H9 (cell line): ENCODE data around the gene UBE3C. TPM values are rescaled to one million over a fixed set of nuclear protein-coding genes. Genes with fewer than 3 reads are reported as not detected.

Experiments
- DNase-seq: peaks from one replicate; pipeline ENCODE4 v3.0.0-alpha.2; 2017
- H2AFZ ChIP-seq: one replicate; pipeline ENCODE4 v1.6.1; 2013; ENCODE audit warnings: mild to moderate bottlenecking, low read length, control low read depth, moderate library complexity
- H2AK5ac ChIP-seq: 2 replicates; pipeline ENCODE4 v1.6.1; 2013; ENCODE audit warnings: low read length, control low read depth, mixed read lengths; ENCODE audit not compliant: insufficient read length
- H2BK120ac ChIP-seq: one replicate; pipeline ENCODE4 v1.6.1; 2013; ENCODE audit warnings: low read depth, mild to moderate bottlenecking, low read length, control low read depth, inconsistent platforms; ENCODE audit not compliant: poor library complexity, severe bottlenecking
- H2BK12ac ChIP-seq: 2 replicates; pipeline ENCODE4 v1.6.1; 2013; ENCODE audit warnings: low read length, control low read depth, mixed read lengths, low read depth; ENCODE audit not compliant: insufficient read length
- H2BK15ac ChIP-seq: 2 replicates; pipeline ENCODE4 v1.6.1; 2013; ENCODE audit warnings: low read depth, low read length, control low read depth
- H2BK20ac ChIP-seq: one replicate; pipeline ENCODE4 v1.6.1; 2013; ENCODE audit warnings: low read depth, mild to moderate bottlenecking, low read length, control low read depth, inconsistent platforms; ENCODE audit not compliant: poor library complexity, severe bottlenecking
- H2BK5ac ChIP-seq: 2 replicates; pipeline ENCODE4 v1.6.1; 2013; ENCODE audit warnings: low read length, control low read depth, mixed read lengths; ENCODE audit not compliant: insufficient read length
- H3K14ac ChIP-seq: 2 replicates; pipeline ENCODE4 v1.6.1; 2013; ENCODE audit warnings: low read length, control low read depth; ENCODE audit not compliant: insufficient read depth
- H3K18ac ChIP-seq: 2 replicates; pipeline ENCODE4 v1.6.1; 2013; ENCODE audit warnings: low read depth, mild to moderate bottlenecking, mixed read lengths, low read length, control low read depth; ENCODE audit not compliant: insufficient read length
- H3K23ac ChIP-seq: 2 replicates; pipeline ENCODE4 v1.6.1; 2013; ENCODE audit warnings: low read length, control low read depth, mixed read lengths, low read depth; ENCODE audit not compliant: insufficient read length
- H3K23me2 ChIP-seq: 2 replicates; pipeline ENCODE4 v1.6.1; 2013; ENCODE audit warnings: low read depth, mild to moderate bottlenecking, mixed read lengths, low read length, control low read depth; ENCODE audit not compliant: insufficient read length, poor library complexity, severe bottlenecking
- H3K27ac ChIP-seq: 2 replicates; pipeline ENCODE4 v1.5.1; 2013; ENCODE audit warnings: low read length, control low read depth, mixed read lengths, low read depth; ENCODE audit not compliant: insufficient read length
- H3K27me3 ChIP-seq: 2 replicates; pipeline ENCODE4 v1.6.1; 2013; ENCODE audit warnings: low read length, control low read depth, inconsistent platforms; ENCODE audit not compliant: insufficient read depth
- H3K4ac ChIP-seq: 2 replicates; pipeline ENCODE4 v1.6.1; 2013; ENCODE audit warnings: low read depth, mild to moderate bottlenecking, control low read depth, inconsistent platforms, low read length, moderate library complexity
- H3K4me1 ChIP-seq: 2 replicates; pipeline ENCODE4 v1.6.1; 2013; ENCODE audit warnings: low read length, control low read depth, inconsistent platforms; ENCODE audit not compliant: insufficient read depth
- H3K4me2 ChIP-seq: 2 replicates; pipeline ENCODE4 v1.6.1; 2013; ENCODE audit warnings: low read length, control low read depth, mixed read lengths; ENCODE audit not compliant: insufficient read length, insufficient read depth
- H3K56ac ChIP-seq: 2 replicates; pipeline ENCODE4 v1.6.1; 2013; ENCODE audit warnings: low read depth, mild to moderate bottlenecking, mixed read lengths, low read length, control low read depth; ENCODE audit not compliant: insufficient read length
- H3K79me1 ChIP-seq: 2 replicates; pipeline ENCODE4 v1.6.1; 2013; ENCODE audit warnings: low read depth, mild to moderate bottlenecking, moderate library complexity, low read length, control low read depth, inconsistent platforms; ENCODE audit not compliant: insufficient read depth, poor library complexity, severe bottlenecking
- H3K79me2 ChIP-seq: 2 replicates; pipeline ENCODE4 v1.6.1; 2013; ENCODE audit warnings: low read length, control low read depth, inconsistent platforms; ENCODE audit not compliant: insufficient read depth
- H3K9ac ChIP-seq: 2 replicates; pipeline ENCODE4 v1.6.1; 2013; ENCODE audit warnings: low read length, control low read depth, mixed read lengths; ENCODE audit not compliant: insufficient read length; ENCODE audit errors: extremely low read depth
- H3K9me3 ChIP-seq: one replicate; pipeline ENCODE4 v1.6.1; 2013; ENCODE audit warnings: low read depth, low read length, inconsistent platforms; ENCODE audit not compliant: control insufficient read depth
- H3T11ph ChIP-seq: one replicate; pipeline ENCODE4 v1.6.1; 2013; ENCODE audit warnings: mild to moderate bottlenecking, low read length, control low read depth, inconsistent platforms
- H4K20me1 ChIP-seq: one replicate; pipeline ENCODE4 v1.6.1; 2013; ENCODE audit not compliant: control insufficient read depth, insufficient read length, insufficient read depth
- H4K5ac ChIP-seq: 2 replicates; pipeline ENCODE4 v1.6.1; 2013; ENCODE audit warnings: low read depth, mild to moderate bottlenecking, mixed read lengths, low read length, control low read depth; ENCODE audit not compliant: insufficient read length
- H4K8ac ChIP-seq: replicated peaks from 2 replicates; pipeline ENCODE4 v1.6.1; 2013; ENCODE audit warnings: low read length, control low read depth, mixed read lengths, low read depth; ENCODE audit not compliant: insufficient read length
- H4K91ac ChIP-seq: 2 replicates; pipeline ENCODE4 v1.6.1; 2013; ENCODE audit warnings: low read depth, mild to moderate bottlenecking, moderate library complexity, mixed read lengths, low read length, control low read depth; ENCODE audit not compliant: insufficient read length
- H3K27ac Mint-ChIP-seq, 3 experiments: 2 replicates in 2 of 3; 3 replicates in 1 of 3; pipeline ENCODE4 v1.8.0; 2020 to 2021; ENCODE audit warnings: mixed read lengths in 3 of 3, mild to moderate bottlenecking in 1 of 3, moderate library complexity in 1 of 3
- H3K27me3 Mint-ChIP-seq: 2 replicates; pipeline ENCODE4 v1.8.0; 2021; ENCODE audit warnings: low read depth, mild to moderate bottlenecking, moderate library complexity, mixed read lengths
- H3K36me3 Mint-ChIP-seq, 3 experiments: 2 replicates in 2 of 3; 3 replicates in 1 of 3; pipeline ENCODE4 v1.8.0; 2020 to 2021; ENCODE audit warnings: low read depth in 3 of 3, mixed read lengths in 3 of 3; ENCODE audit not compliant: insufficient read depth in 1 of 3
- H3K4me1 Mint-ChIP-seq, 2 experiments: 2 replicates each; pipeline ENCODE4 v1.8.0; 2020; ENCODE audit warnings: mixed read lengths in 2 of 2
- H3K4me3 Mint-ChIP-seq, 2 experiments: 2 replicates in 1 of 2; 3 replicates in 1 of 2; pipeline ENCODE4 v1.8.0; 2020 to 2021; ENCODE audit warnings: mild to moderate bottlenecking in 2 of 2, mixed read lengths in 2 of 2, moderate library complexity in 1 of 2
- H3K9me3 Mint-ChIP-seq, 2 experiments: 2 replicates in 1 of 2; 3 replicates in 1 of 2; pipeline ENCODE4 v1.8.0; 2020; ENCODE audit warnings: mild to moderate bottlenecking in 2 of 2, mixed read lengths in 2 of 2, moderate library complexity in 1 of 2
- WGBS: extraction: QIAGEN DNeasy Blood & Tissue Kit; methylation state at CpG from one replicate; pipeline ENCODE4 v1.1.7; 2013; ENCODE audit warnings: missing lambda C conversion rate, low lambda C conversion rate, mixed read lengths; ENCODE audit not compliant: insufficient read length; ENCODE audit errors: extremely low coverage; 5-methylcytosine and 5-hydroxymethylcytosine counted together
- total RNA-seq: library from RNA; stranded (reverse); gene quantifications from 2 replicates; pipeline ENCODE4 v1.2.1, GENCODE V29; 2021
- TF ChIP-seq, protein P1 (sequence below): fragments of 200-600 bp; sonication (generic); conservative IDR thresholded peaks from 3 replicates; pipeline ENCODE4 v1.8.0; 2021; ENCODE audit warnings: antibody characterized with exemption, mild to moderate bottlenecking

The UBE3C gene
- total RNA-seq, 1 experiment from 2014 or later, result 63.3 TPM

DNA sequence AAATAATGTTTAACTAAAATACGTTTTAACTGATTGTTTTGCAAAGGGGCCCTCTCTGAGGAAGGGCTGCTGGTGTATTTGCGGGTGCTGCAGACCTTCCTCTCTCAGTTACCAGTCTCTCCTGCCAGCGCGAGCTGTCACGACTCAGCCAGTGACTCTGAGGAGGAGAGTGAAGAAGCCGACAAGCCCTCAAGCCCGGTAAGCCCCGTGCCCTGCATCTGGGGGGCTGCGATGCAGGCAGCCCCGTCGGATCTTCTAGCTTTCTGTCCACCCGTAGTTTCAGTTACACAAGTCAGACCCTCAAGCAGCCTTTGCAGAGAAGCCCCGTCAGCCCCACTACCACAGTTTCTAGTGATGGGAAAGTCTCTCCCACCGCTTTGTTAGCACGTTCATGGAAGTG lies 45.1 kb downstream of the UBE3C start:
- H2BK120ac ChIP-seq, result no peak overlapping the region
- no peak overlapping the region for H4K5ac ChIP-seq
- H3K23ac ChIP-seq, result no peak overlapping the region
- Mint-ChIP-seq H3K27me3 (no peaks in the 10 kb centered on the region), H3K9me3 (no peaks in the 10 kb centered on the region), H3K36me3 (peaks cover 35 to 77% (median 68%) of the 10 kb centered on the region in 3 experiments; a peak in 6 of 7 replicates), H3K27ac (peak overlapping the region; percentile 40 to 96 (median 92); a peak in 4 of 7 replicates), H3K4me1 (peaks cover 14 to 18% of the 10 kb centered on the region in 2 experiments), H3K4me3 (no peak overlapping the region)
- H3K9me3 ChIP-seq, result no peaks in the 10 kb centered on the region
- no peak for DNase-seq
- H3K27ac ChIP-seq, result no peak overlapping the region
- no peaks in the 10 kb centered on the region for H3K27me3 ChIP-seq
- no peak overlapping the region for H2BK20ac ChIP-seq
- no peaks in the 10 kb centered on the region for H3K4me1 ChIP-seq
- H2AK5ac ChIP-seq, result no peak overlapping the region
- H3K4ac ChIP-seq, result no peak overlapping the region
- no peaks in the 10 kb centered on the region for H3K79me2 ChIP-seq
- H2AFZ ChIP-seq, result no peak overlapping the region
- H3K14ac ChIP-seq, result no peak overlapping the region
- H2BK15ac ChIP-seq, result no peak overlapping the region
- H3K9ac ChIP-seq, result no peak overlapping the region
- no peak overlapping the region for H2BK5ac ChIP-seq
- no peaks in the 10 kb centered on the region for H3K23me2 ChIP-seq
- H4K8ac ChIP-seq, result no peak overlapping the region
- TF ChIP-seq, protein P1, sequence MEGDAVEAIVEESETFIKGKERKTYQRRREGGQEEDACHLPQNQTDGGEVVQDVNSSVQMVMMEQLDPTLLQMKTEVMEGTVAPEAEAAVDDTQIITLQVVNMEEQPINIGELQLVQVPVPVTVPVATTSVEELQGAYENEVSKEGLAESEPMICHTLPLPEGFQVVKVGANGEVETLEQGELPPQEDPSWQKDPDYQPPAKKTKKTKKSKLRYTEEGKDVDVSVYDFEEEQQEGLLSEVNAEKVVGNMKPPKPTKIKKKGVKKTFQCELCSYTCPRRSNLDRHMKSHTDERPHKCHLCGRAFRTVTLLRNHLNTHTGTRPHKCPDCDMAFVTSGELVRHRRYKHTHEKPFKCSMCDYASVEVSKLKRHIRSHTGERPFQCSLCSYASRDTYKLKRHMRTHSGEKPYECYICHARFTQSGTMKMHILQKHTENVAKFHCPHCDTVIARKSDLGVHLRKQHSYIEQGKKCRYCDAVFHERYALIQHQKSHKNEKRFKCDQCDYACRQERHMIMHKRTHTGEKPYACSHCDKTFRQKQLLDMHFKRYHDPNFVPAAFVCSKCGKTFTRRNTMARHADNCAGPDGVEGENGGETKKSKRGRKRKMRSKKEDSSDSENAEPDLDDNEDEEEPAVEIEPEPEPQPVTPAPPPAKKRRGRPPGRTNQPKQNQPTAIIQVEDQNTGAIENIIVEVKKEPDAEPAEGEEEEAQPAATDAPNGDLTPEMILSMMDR, result no peak
- no CpG with 5 or more reads among the region's 15 CpGs for WGBS
- H4K91ac ChIP-seq, result no peak overlapping the region
- H3T11ph ChIP-seq, result no peak overlapping the region
- peaks cover 5% of the 10 kb centered on the region for H3K79me1 ChIP-seq
- H4K20me1 ChIP-seq, result no peaks in the 10 kb centered on the region
- H3K18ac ChIP-seq, result no peak overlapping the region
- no peak overlapping the region for H3K56ac ChIP-seq
- no peak overlapping the region for H3K4me2 ChIP-seq
- H2BK12ac ChIP-seq, result no peak overlapping the region
